Trophoblast cell (in vitro differentiated cells and primary cell): ENCODE data around the gene GRK2.
"Not testable (repeated sequence)": the region's sequence is repeated elsewhere in the genome, so short reads cannot be mapped to it uniquely, and the experiment has no call there.

Experiments used
- DNase-seq, 2 donors: peaks; one replicate each; pipeline ENCODE4 v3.0.0-alpha.2; 2016
- H2AFZ ChIP-seq: 2 replicates; pipeline ENCODE4 v1.6.1; 2013; ENCODE audit warnings: low read length, moderate library complexity, mild to moderate bottlenecking; ENCODE audit not compliant: insufficient read depth, poor library complexity
- H2AK5ac ChIP-seq: 2 replicates; pipeline ENCODE4 v1.6.1; 2013; ENCODE audit warnings: mild to moderate bottlenecking, low read length
- H2BK120ac ChIP-seq: 2 replicates; pipeline ENCODE4 v1.6.1; 2013; ENCODE audit warnings: low read length, mild to moderate bottlenecking, moderate library complexity; ENCODE audit not compliant: insufficient read depth, poor library complexity
- H2BK12ac ChIP-seq: 2 replicates; pipeline ENCODE4 v1.6.1; 2013; ENCODE audit warnings: mild to moderate bottlenecking, low read length, moderate library complexity
- H2BK5ac ChIP-seq: 2 replicates; pipeline ENCODE4 v1.6.1; 2013; ENCODE audit warnings: low read length, low read depth, moderate library complexity, mild to moderate bottlenecking; ENCODE audit not compliant: poor library complexity
- H3K14ac ChIP-seq: 2 replicates; pipeline ENCODE4 v1.6.1; 2013; ENCODE audit warnings: mild to moderate bottlenecking, low read length
- H3K18ac ChIP-seq: 2 replicates; pipeline ENCODE4 v1.6.1; 2013; ENCODE audit warnings: mild to moderate bottlenecking, low read length
- H3K23ac ChIP-seq: 2 replicates; pipeline ENCODE4 v1.6.1; 2013; ENCODE audit warnings: low read length
- H3K27ac ChIP-seq: 2 replicates; pipeline ENCODE4 v1.5.1; 2013; ENCODE audit warnings: low read depth, mild to moderate bottlenecking, inconsistent platforms, low read length, moderate library complexity
- H3K27me3 ChIP-seq: 2 replicates; pipeline ENCODE4 v1.6.1; 2013; ENCODE audit warnings: inconsistent platforms, mild to moderate bottlenecking, low read length, moderate library complexity; ENCODE audit not compliant: insufficient read depth
- H3K36me3 ChIP-seq, 2 experiments: 1 replicate in 1 of 2; 2 replicates in 1 of 2; pipeline ENCODE4 v1.6.1; 2013; ENCODE audit warnings: low read length in 2 of 2, mild to moderate bottlenecking in 2 of 2, moderate library complexity in 1 of 2; ENCODE audit not compliant: insufficient read depth in 2 of 2, control insufficient read depth in 1 of 2
- H3K4ac ChIP-seq: 2 replicates; pipeline ENCODE4 v1.6.1; 2013; ENCODE audit warnings: low read depth, mild to moderate bottlenecking, low read length, moderate library complexity
- H3K4me1 ChIP-seq, 2 experiments: 1 replicate in 1 of 2; 2 replicates in 1 of 2; pipeline ENCODE4 v1.6.1; 2013; ENCODE audit warnings: low read length in 2 of 2, mild to moderate bottlenecking in 2 of 2, moderate library complexity in 1 of 2; ENCODE audit not compliant: insufficient read depth in 2 of 2, control insufficient read depth in 1 of 2
- H3K4me2 ChIP-seq: 2 replicates; pipeline ENCODE4 v1.6.1; 2013; ENCODE audit warnings: inconsistent platforms, mild to moderate bottlenecking, low read length, moderate library complexity
- H3K4me3 ChIP-seq: 2 replicates; pipeline ENCODE4 v1.5.1; 2013; ENCODE audit warnings: mild to moderate bottlenecking, low read depth, low read length, inconsistent platforms
- H3K79me1 ChIP-seq: one replicate; pipeline ENCODE4 v1.6.1; 2013; ENCODE audit warnings: low read length
- H3K79me2 ChIP-seq: 2 replicates; pipeline ENCODE4 v1.6.1; 2013; ENCODE audit warnings: low read length, mild to moderate bottlenecking; ENCODE audit not compliant: control insufficient read depth, insufficient read depth, poor library complexity
- H3K9ac ChIP-seq: 2 replicates; pipeline ENCODE4 v1.6.1; 2013; ENCODE audit warnings: mild to moderate bottlenecking, low read length
- H3K9me3 ChIP-seq: 2 replicates; pipeline ENCODE4 v1.6.1; 2013; ENCODE audit warnings: low read depth, mild to moderate bottlenecking, control low read depth, inconsistent platforms, low read length; ENCODE audit not compliant: insufficient read depth
- H4K12ac ChIP-seq: 2 replicates; pipeline ENCODE4 v1.6.1; 2013; ENCODE audit warnings: low read depth, mild to moderate bottlenecking, low read length, moderate library complexity
- H4K8ac ChIP-seq: 2 replicates; pipeline ENCODE4 v1.6.1; 2013; ENCODE audit warnings: low read depth, mild to moderate bottlenecking, low read length, moderate library complexity
- H4K91ac ChIP-seq: one replicate; pipeline ENCODE4 v1.6.1; 2013; ENCODE audit warnings: low read depth, mild to moderate bottlenecking, low read length, moderate library complexity
- WGBS: extraction: QIAGEN DNeasy Blood & Tissue Kit; methylation state at CpG from one replicate; pipeline ENCODE4 v1.1.7; 2013; ENCODE audit warnings: missing lambda C conversion rate; ENCODE audit not compliant: insufficient read length, insufficient coverage; ENCODE audit errors: extremely low coverage; 5-methylcytosine and 5-hydroxymethylcytosine counted together

The GRK2 gene

GRCh38 chr11:67316882-67317204, 50.6 kb downstream of the GRK2 start:
- Histone ChIP-seq H3K23ac (no peak overlapping the region), H2BK12ac (no peak overlapping the region), H3K14ac (peak overlapping the region; percentile 96), H3K9me3 (no peaks in the 10 kb centered on the region), H4K12ac (peak overlapping the region; percentile 95), H4K91ac (peak overlapping the region; percentile 93), H2AFZ (peak overlapping the region; percentile 68), H3K79me1 (peaks cover 11% of the 10 kb centered on the region), H3K4ac (peak overlapping the region; percentile 31), H3K4me3 (peak overlapping the region; percentile 77), H2AK5ac (no peak overlapping the region), H2BK5ac (peak overlapping the region; percentile 83), H3K18ac (peak overlapping the region; percentile 90), H3K27me3 (peaks cover 3% of the 10 kb centered on the region), H3K36me3 (peaks cover 0 to 1% of the 10 kb centered on the region in 2 experiments), H3K27ac (peak overlapping the region; percentile 95), H3K9ac (peak overlapping the region; percentile 59), H3K4me2 (peak overlapping the region; percentile 77), H3K4me1 (peaks cover 11 to 16% of the 10 kb centered on the region in 2 experiments), H2BK120ac (peak overlapping the region; percentile 74), H4K8ac (peak overlapping the region; percentile 94), H3K79me2 (peaks cover 5% of the 10 kb centered on the region)
- no peak for DNase-seq
- WGBS = no CpG with 5 or more reads among the region's 10 CpGs

GRCh38 chr11:67317205-67317887, 51.1 kb downstream of the GRK2 start:
- H3K9me3 ChIP-seq = no peaks in the 10 kb centered on the region
- peak overlapping the region; percentile 77 for H3K4me3 ChIP-seq
- peak overlapping the region; percentile 95 for H4K12ac ChIP-seq
- peak overlapping the region; percentile 94 for H4K8ac ChIP-seq
- H2AK5ac ChIP-seq = no peak overlapping the region
- H3K14ac ChIP-seq = peak overlapping the region; percentile 96
- H2AFZ ChIP-seq = peak overlapping the region; percentile 68
- H3K79me1 ChIP-seq = peaks cover 11% of the 10 kb centered on the region
- H2BK5ac ChIP-seq = peak overlapping the region; percentile 83
- peak overlapping the region; percentile 95 for H3K27ac ChIP-seq
- H3K4ac ChIP-seq = peak overlapping the region; percentile 81
- H3K4me1 ChIP-seq = peaks cover 11 to 14% of the 10 kb centered on the region in 2 experiments
- peak overlapping the region; percentile 59 for H3K9ac ChIP-seq
- no peak overlapping the region for H3K23ac ChIP-seq
- H3K4me2 ChIP-seq = peak overlapping the region; percentile 77
- peak overlapping the region; percentile 93 for H4K91ac ChIP-seq
- WGBS = no CpG with 5 or more reads among the region's 55 CpGs
- H3K18ac ChIP-seq = peak overlapping the region; percentile 90
- H3K79me2 ChIP-seq = peaks cover 5% of the 10 kb centered on the region
- H2BK120ac ChIP-seq = peak overlapping the region; percentile 74
- peak; percentile 97 to 100 for DNase-seq
- no peaks in the 10 kb centered on the region for H3K36me3 ChIP-seq
- H2BK12ac ChIP-seq = peak overlapping the region; percentile 38
- peaks cover 3% of the 10 kb centered on the region for H3K27me3 ChIP-seq

GRCh38 chr11:67317888-67318555, 51.7 kb downstream of the GRK2 start:
- Histone ChIP-seq H3K9me3 (no peaks in the 10 kb centered on the region), H2AK5ac (no peak overlapping the region), H3K79me1 (peaks cover 8% of the 10 kb centered on the region), H3K79me2 (peaks cover 5% of the 10 kb centered on the region), H2BK12ac (no peak overlapping the region), H3K4me2 (peak overlapping the region; percentile 77), H3K14ac (peak overlapping the region; percentile 40), H3K4me1 (peaks cover 5 to 8% of the 10 kb centered on the region in 2 experiments), H2BK120ac (no peak overlapping the region), H2BK5ac (no peak overlapping the region), H3K4me3 (peak overlapping the region; percentile 70), H4K12ac (no peak overlapping the region), H4K91ac (no peak overlapping the region), H3K23ac (no peak overlapping the region), H3K18ac (peak overlapping the region; percentile 16), H3K4ac (no peak overlapping the region), H3K36me3 (no peaks in the 10 kb centered on the region), H3K9ac (no peak overlapping the region), H2AFZ (peak overlapping the region; percentile 90), H3K27ac (no peak overlapping the region), H3K27me3 (peaks cover 3% of the 10 kb centered on the region), H4K8ac (peak overlapping the region; percentile 62)
- no peak for DNase-seq
- WGBS = no CpG with 5 or more reads among the region's 53 CpGs

GRCh38 chr11:67318876-67319275, 52.6 kb downstream of the GRK2 start:
- not testable (repeated sequence) for H3K23ac ChIP-seq, H3K4me1 ChIP-seq, DNase-seq, H3K4ac ChIP-seq, H3K4me2 ChIP-seq, H4K12ac ChIP-seq, H3K9me3 ChIP-seq, H2BK5ac ChIP-seq, H3K79me1 ChIP-seq, H4K91ac ChIP-seq, H3K14ac ChIP-seq, H3K27ac ChIP-seq, H3K18ac ChIP-seq, H3K9ac ChIP-seq, H3K4me3 ChIP-seq, H2AK5ac ChIP-seq, H3K79me2 ChIP-seq, H3K27me3 ChIP-seq, H4K8ac ChIP-seq, H2BK120ac ChIP-seq, H2BK12ac ChIP-seq, H2AFZ ChIP-seq, H3K36me3 ChIP-seq
- no CpG with 5 or more reads among the region's 12 CpGs for WGBS
